ENCODE measurements around the gene NAALADL2.

NAALADL2 gene

DNA sequence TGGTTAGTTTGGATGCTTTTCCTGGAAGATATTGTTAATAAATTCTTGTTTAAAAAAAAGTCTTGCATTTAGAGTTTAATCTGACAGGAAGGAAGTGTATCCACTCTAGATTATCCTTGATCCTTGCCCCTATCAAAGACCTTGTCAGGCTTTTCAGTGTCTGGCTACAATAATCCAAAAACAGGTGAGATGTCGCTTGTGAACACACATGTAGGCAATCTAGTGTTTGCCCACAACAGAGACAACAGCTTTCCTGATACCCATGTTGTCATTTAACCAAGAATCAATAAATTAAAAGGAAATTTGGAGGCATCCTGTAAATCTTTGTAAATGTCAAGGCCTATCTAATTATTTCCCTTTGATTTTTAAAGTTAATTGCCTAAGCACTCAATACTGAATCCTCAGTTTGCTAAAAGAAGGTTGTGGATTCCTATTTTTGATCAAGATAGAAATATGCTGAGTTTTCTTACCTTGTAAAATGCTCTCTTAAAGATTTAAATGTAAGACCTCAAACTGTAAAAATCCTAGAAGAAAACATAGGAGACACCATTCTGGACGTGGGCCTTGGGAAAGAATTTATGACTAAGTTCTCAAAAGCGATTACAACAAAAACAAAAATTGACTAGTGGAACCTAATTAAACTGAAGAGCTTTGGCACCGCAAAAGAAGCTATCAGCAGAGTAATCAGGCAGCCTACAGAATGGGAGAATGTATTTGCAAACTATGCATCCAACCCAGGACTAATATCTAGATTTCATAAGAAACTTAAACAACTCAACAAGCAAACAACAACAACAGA is 207.7 kb downstream of the NAALADL2 start:
- no peak overlapping the region for H3K4me3 ChIP-seq (ENCODE audit: low read depth, low read length)
- DNase-seq (ENCODE audit: low read depth), result no peak
- in situ Hi-C loops (cut with HindIII; ENCODE audit: low sequenced_read_pairs), result no loop called here
- TF ChIP-seq, protein P1, sequence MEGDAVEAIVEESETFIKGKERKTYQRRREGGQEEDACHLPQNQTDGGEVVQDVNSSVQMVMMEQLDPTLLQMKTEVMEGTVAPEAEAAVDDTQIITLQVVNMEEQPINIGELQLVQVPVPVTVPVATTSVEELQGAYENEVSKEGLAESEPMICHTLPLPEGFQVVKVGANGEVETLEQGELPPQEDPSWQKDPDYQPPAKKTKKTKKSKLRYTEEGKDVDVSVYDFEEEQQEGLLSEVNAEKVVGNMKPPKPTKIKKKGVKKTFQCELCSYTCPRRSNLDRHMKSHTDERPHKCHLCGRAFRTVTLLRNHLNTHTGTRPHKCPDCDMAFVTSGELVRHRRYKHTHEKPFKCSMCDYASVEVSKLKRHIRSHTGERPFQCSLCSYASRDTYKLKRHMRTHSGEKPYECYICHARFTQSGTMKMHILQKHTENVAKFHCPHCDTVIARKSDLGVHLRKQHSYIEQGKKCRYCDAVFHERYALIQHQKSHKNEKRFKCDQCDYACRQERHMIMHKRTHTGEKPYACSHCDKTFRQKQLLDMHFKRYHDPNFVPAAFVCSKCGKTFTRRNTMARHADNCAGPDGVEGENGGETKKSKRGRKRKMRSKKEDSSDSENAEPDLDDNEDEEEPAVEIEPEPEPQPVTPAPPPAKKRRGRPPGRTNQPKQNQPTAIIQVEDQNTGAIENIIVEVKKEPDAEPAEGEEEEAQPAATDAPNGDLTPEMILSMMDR (IDR thresholded peaks at IDR 0.05; ENCODE audit: low read depth, low read length, missing control alignments), result no peak

DNA sequence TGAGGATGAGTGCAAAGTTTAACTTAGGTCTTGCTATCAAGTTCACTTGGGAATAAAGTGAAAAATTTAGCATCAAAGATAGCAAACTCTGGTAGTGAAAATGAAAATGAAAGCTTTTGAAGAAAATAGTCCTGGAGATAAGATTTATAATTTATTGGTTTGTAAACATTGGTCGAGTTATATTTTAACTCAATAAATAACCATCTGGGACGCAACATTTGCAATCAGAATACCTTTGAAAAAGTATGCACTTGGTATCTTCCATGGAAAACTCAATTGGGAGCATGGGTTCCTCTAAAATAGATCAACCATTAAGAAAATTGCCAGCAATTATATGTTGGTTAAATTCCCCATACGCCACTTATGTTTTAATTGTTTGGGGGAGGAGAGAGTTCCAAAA is 209.5 kb downstream of the NAALADL2 start:
- in situ Hi-C loops (cut with HindIII; ENCODE audit: low sequenced_read_pairs), result no loop called here
- H3K4me3 ChIP-seq (ENCODE audit: low read depth, low read length), result no peak overlapping the region
- DNase-seq (ENCODE audit: low read depth), result no peak
- TF ChIP-seq, protein P1 (IDR thresholded peaks at IDR 0.05; ENCODE audit: low read depth, low read length, missing control alignments), result no peak

DNA sequence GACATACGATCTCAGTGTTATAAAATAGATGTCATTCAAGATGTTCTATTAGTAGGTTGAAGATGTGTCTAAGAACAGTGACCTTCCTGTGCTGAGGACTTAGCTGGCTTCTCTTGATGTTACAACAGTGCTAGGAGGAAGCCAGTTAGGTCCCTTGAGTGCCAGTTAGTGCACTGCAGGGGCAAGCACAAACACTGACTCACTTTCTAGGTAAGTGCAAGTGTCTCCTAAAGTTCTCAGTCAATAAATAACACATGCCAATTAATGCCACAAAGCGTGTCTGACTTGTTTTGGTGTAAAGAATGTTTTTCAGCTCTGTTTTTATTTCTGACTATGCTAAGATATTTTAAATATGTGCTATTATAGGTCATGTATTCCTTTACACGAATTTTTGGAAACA is 211.8 kb downstream of the NAALADL2 start:
- DNase-seq (ENCODE audit: low read depth), result no peak

DNA sequence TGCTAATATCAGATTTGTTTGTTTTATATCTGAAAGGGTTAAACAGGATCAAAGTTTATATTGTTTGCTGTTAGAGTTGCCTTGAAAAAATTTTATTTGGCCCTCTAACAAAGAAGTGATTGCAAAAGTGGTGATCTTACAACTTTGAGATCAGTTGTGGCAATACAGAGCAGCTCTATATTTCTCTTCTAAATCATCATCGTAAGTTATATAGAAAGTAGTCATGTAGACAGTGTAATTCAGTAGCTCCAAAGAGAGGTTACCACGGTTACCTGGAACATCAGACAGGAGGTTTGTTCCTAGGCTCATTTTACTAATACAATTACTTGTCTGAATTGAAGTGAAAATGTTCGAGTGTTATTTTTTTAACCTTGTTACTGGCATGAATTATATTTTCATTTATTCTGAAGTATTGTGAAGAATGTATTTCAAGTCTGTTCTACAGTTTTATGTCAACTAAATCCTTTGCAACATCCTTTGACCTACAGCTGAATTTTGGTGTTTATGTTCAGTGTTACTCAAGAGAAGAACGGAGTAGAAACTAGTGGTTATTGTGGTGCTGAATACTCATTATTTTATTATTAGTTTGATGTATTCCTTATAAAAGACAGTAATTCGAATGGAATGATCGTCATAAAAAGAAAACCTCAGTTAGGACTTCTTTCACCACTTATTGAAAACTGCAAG is 214.2 kb downstream of the NAALADL2 start:
- DNase-seq (ENCODE audit: low read depth), result no peak

More for the DNA sequence above, 211.8 kb downstream of the NAALADL2 start:
- in situ Hi-C loops (cut with HindIII; ENCODE audit: low sequenced_read_pairs), result no loop called here
- TF ChIP-seq, protein P1 (IDR thresholded peaks at IDR 0.05; ENCODE audit: low read depth, low read length, missing control alignments), result no peak
- H3K4me3 ChIP-seq (ENCODE audit: low read depth, low read length), result no peak overlapping the region

DNA sequence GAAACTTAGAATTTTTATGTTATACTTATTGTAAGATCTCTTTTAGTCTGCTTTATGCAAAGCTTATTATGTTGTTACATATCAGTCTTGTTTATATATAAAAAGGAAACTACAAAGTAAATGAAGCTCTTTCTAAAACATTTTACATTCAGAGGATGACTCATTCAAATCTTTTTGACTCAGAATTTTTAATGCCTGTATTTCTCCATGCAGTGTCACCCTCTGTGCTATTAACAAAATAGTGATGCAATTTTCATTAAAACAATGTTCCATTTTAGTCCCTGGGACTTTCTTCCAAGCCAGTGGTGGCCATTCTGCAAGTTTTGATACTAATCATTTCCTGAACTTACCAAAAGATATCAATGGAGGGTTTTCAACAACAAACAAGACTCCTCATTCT is 216.1 kb downstream of the NAALADL2 start:
- DNase-seq (ENCODE audit: low read depth), result no peak
- in situ Hi-C loops (cut with HindIII; ENCODE audit: low sequenced_read_pairs), result no loop called here

More for the DNA sequence above, 214.2 kb downstream of the NAALADL2 start:
- H3K4me3 ChIP-seq (ENCODE audit: low read depth, low read length), result no peak overlapping the region
- in situ Hi-C loops (cut with HindIII; ENCODE audit: low sequenced_read_pairs), result no loop called here
- TF ChIP-seq, protein P1 (IDR thresholded peaks at IDR 0.05; ENCODE audit: low read depth, low read length, missing control alignments), result no peak

DNA sequence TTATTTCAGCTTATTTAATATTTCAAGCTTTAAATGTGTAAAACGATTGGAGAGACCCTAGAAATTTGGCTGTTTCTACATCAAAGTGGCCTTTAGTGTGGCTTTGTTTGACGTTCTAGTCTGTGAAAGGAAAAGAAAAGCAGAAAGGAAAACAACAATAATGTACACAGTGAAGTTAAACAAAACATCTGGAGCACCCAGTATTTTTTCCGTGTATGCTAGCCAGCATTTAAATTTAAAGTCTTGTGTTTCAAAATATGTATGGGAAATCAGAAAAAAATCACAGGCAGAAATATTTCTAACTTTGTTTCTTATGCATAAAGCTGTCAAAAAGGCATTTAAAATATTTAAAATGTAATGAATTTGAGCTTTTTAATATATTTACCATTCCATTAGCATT is 218.1 kb downstream of the NAALADL2 start:
- in situ Hi-C loops (cut with HindIII; ENCODE audit: low sequenced_read_pairs), result no loop called here
- H3K4me3 ChIP-seq (ENCODE audit: low read depth, low read length), result no peak overlapping the region
- no peak for DNase-seq (ENCODE audit: low read depth)
- TF ChIP-seq, protein P1 (IDR thresholded peaks at IDR 0.05; ENCODE audit: low read depth, low read length, missing control alignments), result no peak

More for the DNA sequence above, 216.1 kb downstream of the NAALADL2 start:
- no peak overlapping the region for H3K4me3 ChIP-seq (ENCODE audit: low read depth, low read length)
- TF ChIP-seq, protein P1 (IDR thresholded peaks at IDR 0.05; ENCODE audit: low read depth, low read length, missing control alignments), result no peak

All from astrocyte of the cerebellum (primary cell).